GM12864 (cell line): Measurements from ENCODE around the gene RUBCNL.

Experiments used
- DNase-seq: peaks from one replicate; pipeline ENCODE4 v3.0.0-alpha.2; 2011; ENCODE audit warnings: low read depth
- H3K4me3 ChIP-seq: 2 replicates; pipeline ENCODE4 v1.5.1; 2011; ENCODE audit warnings: mild to moderate bottlenecking, low read depth, low read length, control low read depth
- TF ChIP-seq, protein P1 (sequence below): IDR thresholded peaks from 2 replicates; pipeline ENCODE4 v1.5.1; 2011; ENCODE audit warnings: low read depth, mild to moderate bottlenecking, moderate library complexity, low read length, control low read depth, inconsistent platforms; ENCODE audit errors: missing control alignments

RUBCNL gene

GRCh38 chr13:46401432-46401831 lies 14.4 kb upstream of the RUBCNL start:
- no peak for DNase-seq
- no peak overlapping the region for H3K4me3 ChIP-seq
- TF ChIP-seq, protein P1, sequence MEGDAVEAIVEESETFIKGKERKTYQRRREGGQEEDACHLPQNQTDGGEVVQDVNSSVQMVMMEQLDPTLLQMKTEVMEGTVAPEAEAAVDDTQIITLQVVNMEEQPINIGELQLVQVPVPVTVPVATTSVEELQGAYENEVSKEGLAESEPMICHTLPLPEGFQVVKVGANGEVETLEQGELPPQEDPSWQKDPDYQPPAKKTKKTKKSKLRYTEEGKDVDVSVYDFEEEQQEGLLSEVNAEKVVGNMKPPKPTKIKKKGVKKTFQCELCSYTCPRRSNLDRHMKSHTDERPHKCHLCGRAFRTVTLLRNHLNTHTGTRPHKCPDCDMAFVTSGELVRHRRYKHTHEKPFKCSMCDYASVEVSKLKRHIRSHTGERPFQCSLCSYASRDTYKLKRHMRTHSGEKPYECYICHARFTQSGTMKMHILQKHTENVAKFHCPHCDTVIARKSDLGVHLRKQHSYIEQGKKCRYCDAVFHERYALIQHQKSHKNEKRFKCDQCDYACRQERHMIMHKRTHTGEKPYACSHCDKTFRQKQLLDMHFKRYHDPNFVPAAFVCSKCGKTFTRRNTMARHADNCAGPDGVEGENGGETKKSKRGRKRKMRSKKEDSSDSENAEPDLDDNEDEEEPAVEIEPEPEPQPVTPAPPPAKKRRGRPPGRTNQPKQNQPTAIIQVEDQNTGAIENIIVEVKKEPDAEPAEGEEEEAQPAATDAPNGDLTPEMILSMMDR, result no peak

- TF ChIP-seq, protein P1, result no peak
- no peak overlapping the region for H3K4me3 ChIP-seq
- no peak for DNase-seq
Measured at GRCh38 chr13:46396341-46396740, 9.3 kb upstream of the RUBCNL start.

DNA sequence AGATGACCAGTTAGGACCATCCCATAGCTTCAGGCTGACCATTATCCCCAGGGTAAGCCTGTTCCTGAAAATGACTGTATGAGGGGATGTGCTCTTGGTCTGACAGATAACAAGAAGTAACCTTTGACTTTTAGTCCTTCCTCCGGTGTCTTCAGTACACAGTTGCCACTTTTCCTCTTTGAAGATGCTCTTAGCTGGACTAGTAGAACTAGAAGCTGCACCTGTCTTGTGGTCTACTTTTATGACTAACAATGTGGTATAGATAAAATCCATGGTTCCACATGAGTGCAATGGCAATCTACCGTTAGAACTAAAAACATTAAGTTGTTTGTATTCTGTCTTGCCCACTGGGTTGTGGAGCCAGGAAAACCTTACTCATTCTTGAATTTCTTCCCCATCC lies 5.9 kb upstream of the RUBCNL start:
- DNase-seq, result no peak
- no peak overlapping the region for H3K4me3 ChIP-seq
- TF ChIP-seq, protein P1, result no peak

- H3K4me3 ChIP-seq, result peak overlapping the region; percentile 5; the same call in 1 of the 2 replicates
- TF ChIP-seq, protein P1, result no peak
- DNase-seq, result no peak
Measured at GRCh38 chr13:46389457-46390451, 2.7 kb upstream of the RUBCNL start.

GRCh38 chr13:46388846-46389245 lies 1.8 kb upstream of the RUBCNL start:
- DNase-seq, result no peak
- TF ChIP-seq, protein P1, result no peak
- no peak overlapping the region; the same call in 1 of the 2 replicates for H3K4me3 ChIP-seq

DNA sequence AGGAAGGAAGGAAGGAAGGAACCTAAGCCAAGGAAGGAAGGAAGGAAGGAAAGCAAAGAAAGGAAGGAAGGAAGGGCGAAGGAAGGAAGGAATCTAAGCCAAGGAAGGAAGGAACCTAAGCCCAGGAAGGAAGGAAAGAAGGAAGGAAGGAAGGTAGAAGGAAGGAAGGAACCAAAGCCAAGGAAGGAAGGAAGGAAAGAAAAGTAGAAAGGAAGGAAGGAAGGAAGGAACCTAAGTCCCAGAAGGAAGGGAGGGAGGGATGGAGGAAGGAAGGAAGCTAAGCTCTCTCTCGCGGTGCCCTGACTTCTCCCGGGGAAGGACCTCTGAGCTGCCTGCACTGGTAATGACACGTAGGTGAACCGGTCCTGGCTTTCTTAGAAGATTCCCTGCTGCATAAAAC lies 1.3 kb upstream of the RUBCNL start:
- H3K4me3 ChIP-seq, result peak overlapping the region; percentile 4

More for the DNA sequence above, 1.3 kb upstream of the RUBCNL start:
- DNase-seq, result no peak
- TF ChIP-seq, protein P1, result no peak
